ENCODE data around the gene RAP1GAP2.
A peak's percentile ranks its signal among the peaks of the same experiment; 100 is the strongest.
"Not testable (repeated sequence)": the region's sequence is repeated elsewhere in the genome, so short reads cannot be mapped to it uniquely, and the experiment has no call there.

The RAP1GAP2 gene

GRCh38 chr17:2796164-2797125 lies at the start of gene RAP1GAP2:
RAP1GAP2 (plus strand) TSS chr17:2796438; CDS start chr17:2796528, 90 bp downstream.
- DNase-seq, result peak; percentile 82

- DNase-seq, result no peak
Measured at GRCh38 chr17:2749058-2749783, 47.0 kb upstream of the RAP1GAP2 start, which contains the start of gene CCDC92B. CCDC92B (minus strand) TSS chr17:2749652; CDS start chr17:2735145, 14,507 bp downstream.

GRCh38 chr17:2749784-2750181 lies 46.5 kb upstream of the RAP1GAP2 start:
- no peak for DNase-seq

GRCh38 chr17:2750721-2751120 lies 45.5 kb upstream of the RAP1GAP2 start:
- DNase-seq, result no peak

GRCh38 chr17:2751491-2751890 lies 44.7 kb upstream of the RAP1GAP2 start:
- no peak for DNase-seq

GRCh38 chr17:2755891-2756724 lies 40.1 kb upstream of the RAP1GAP2 start:
- no peak for DNase-seq

GRCh38 chr17:2758870-2759269 lies 37.4 kb upstream of the RAP1GAP2 start:
- DNase-seq, result no peak

- no peak for DNase-seq
Measured at GRCh38 chr17:2770129-2770528, 26.1 kb upstream of the RAP1GAP2 start.

- no peak for DNase-seq
Measured at GRCh38 chr17:2775206-2775605, 21.0 kb upstream of the RAP1GAP2 start.

- DNase-seq, result no peak
Measured at GRCh38 chr17:2776589-2777241, 19.5 kb upstream of the RAP1GAP2 start.

GRCh38 chr17:2777242-2777867 lies 18.9 kb upstream of the RAP1GAP2 start:
- DNase-seq, result no peak

- no peak for DNase-seq
Measured at GRCh38 chr17:2778489-2778888, 17.7 kb upstream of the RAP1GAP2 start.

GRCh38 chr17:2779545-2779944 lies 16.7 kb upstream of the RAP1GAP2 start:
- no peak for DNase-seq

- DNase-seq, result no peak
Measured at GRCh38 chr17:2780256-2780655, 16.0 kb upstream of the RAP1GAP2 start.

GRCh38 chr17:2780931-2781454 lies 15.2 kb upstream of the RAP1GAP2 start:
- DNase-seq, result no peak

- not testable (repeated sequence) for DNase-seq
Measured at GRCh38 chr17:2781598-2781997, 14.6 kb upstream of the RAP1GAP2 start.

GRCh38 chr17:2782055-2782454 lies 14.2 kb upstream of the RAP1GAP2 start:
- no peak for DNase-seq

GRCh38 chr17:2783310-2784030 lies 12.8 kb upstream of the RAP1GAP2 start:
- DNase-seq, result no peak

- no peak for DNase-seq
Measured at GRCh38 chr17:2784864-2785263, 11.4 kb upstream of the RAP1GAP2 start.

GRCh38 chr17:2785376-2785775 lies 10.9 kb upstream of the RAP1GAP2 start:
- DNase-seq, result not testable (repeated sequence)
